Smooth muscle cell of the coronary artery (primary cell): Measurements from ENCODE around the gene LTA4H. TPM values are rescaled to one million over a fixed set of nuclear protein-coding genes. Genes with fewer than 3 reads are reported as not detected.

Experiments
- total RNA-seq: library from RNA; depleted of rRNA; stranded (reverse); fragments of >200 nt; gene quantifications from 2 replicates; pipeline ENCODE4 v1.2.3, GENCODE V29; 2014; ENCODE audit warnings: low replicate concordance

The LTA4H gene
- total RNA-seq = 59.3 and 76.7 TPM in 2 replicates

GRCh38 chr12:96035283-96036236 is at the start of gene LTA4H:
TSS of gene LTA4H (minus strand) at chr12:96035587. CDS start at chr12:96035519, 68 bp downstream.

GRCh38 chr12:95996034-95996658 is 39.2 kb downstream of the LTA4H start, which contains the start of gene HAL:
TSS of gene HAL (minus strand) at chr12:95996344. CDS start at chr12:95995910, 434 bp downstream.

Other genes with a start within 250 kb of the LTA4H start
- gene NTN4, start 244.8 kb downstream of the LTA4H start, total RNA-seq = 26.7 and 234 TPM in 2 replicates
- gene SNRPF, start 176.6 kb downstream of the LTA4H start, total RNA-seq = 22.2 TPM in 2 replicates
- gene CCDC38, start 93.0 kb downstream of the LTA4H start, total RNA-seq = not detected in 2 replicates
- gene AMDHD1, start 92.3 kb downstream of the LTA4H start, total RNA-seq = 0.15 TPM in 1 of 2 replicates, not detected in the other
- gene HAL, start 39.2 kb downstream of the LTA4H start, total RNA-seq = under 0.01 and 0.47 TPM in 2 replicates
- gene ELK3, start 158.8 kb upstream of the LTA4H start, total RNA-seq = 2.9 and 10.8 TPM in 2 replicates